Smooth muscle cell (in vitro differentiated cells): ENCODE data around the gene KRTAP12-2. TPM values are rescaled to one million over a fixed set of nuclear protein-coding genes. Genes with fewer than 3 reads are reported as not detected.

Experiments
- DNase-seq: peaks from one replicate; lab custom pipeline; 2025; ENCODE audit not compliant: unreplicated experiment; lab: John Stamatoyannopoulos, UW
- H2AFZ ChIP-seq: fragments of 200-600 bp; sonication (generic); 2 replicates; pipeline ENCODE4 v1.6.0; 2016; ENCODE audit warnings: antibody characterized with exemption, low read depth, mild to moderate bottlenecking
- H3F3A ChIP-seq: fragments of 200-600 bp; sonication (generic); 2 replicates; pipeline ENCODE4 v1.6.0; 2017; ENCODE audit warnings: antibody characterized with exemption, low read depth
- H3K27ac ChIP-seq: fragments of 200-600 bp; sonication (generic); 2 replicates; pipeline ENCODE4 v1.5.1; 2016; ENCODE audit warnings: low read depth, mild to moderate bottlenecking
- H3K27me3 ChIP-seq: fragments of 200-600 bp; sonication (generic); 2 replicates; pipeline ENCODE4 v1.6.1; 2016; ENCODE audit warnings: low read depth, mild to moderate bottlenecking
- H3K36me3 ChIP-seq: fragments of 200-600 bp; sonication (generic); 2 replicates; pipeline ENCODE4 v1.5.1; 2016; ENCODE audit warnings: low read depth
- H3K4me1 ChIP-seq: fragments of 200-600 bp; sonication (generic); 2 replicates; pipeline ENCODE4 v1.5.1; 2016; ENCODE audit warnings: low read depth
- H3K4me2 ChIP-seq: fragments of 200-600 bp; sonication (generic); 2 replicates; pipeline ENCODE4 v1.6.0; 2016; ENCODE audit warnings: mild to moderate bottlenecking
- H3K4me3 ChIP-seq: fragments of 200-600 bp; sonication (generic); 2 replicates; pipeline ENCODE4 v1.5.1; 2016; ENCODE audit warnings: mild to moderate bottlenecking
- H3K79me2 ChIP-seq: fragments of 200-600 bp; sonication (generic); 2 replicates; pipeline ENCODE4 v1.6.0; 2016; ENCODE audit warnings: low read depth, mild to moderate bottlenecking
- H3K9ac ChIP-seq: fragments of 200-600 bp; sonication (generic); 2 replicates; pipeline ENCODE4 v1.6.0; 2016; ENCODE audit warnings: low read depth
- H3K9me3 ChIP-seq: fragments of 200-600 bp; sonication (generic); replicated peaks from 2 replicates; pipeline ENCODE4 v1.5.1; 2016; ENCODE audit warnings: low read depth
- H4K20me1 ChIP-seq: fragments of 200-600 bp; sonication (generic); 2 replicates; pipeline ENCODE4 v1.6.0; 2016; ENCODE audit warnings: low read depth
- WGBS: methylation state at CpG from one replicate; pipeline ENCODE4 v1.1.7; 2016; ENCODE audit warnings: low lambda C conversion rate; 5-methylcytosine and 5-hydroxymethylcytosine counted together
- polyA plus RNA-seq: library from polyadenylated mRNA; unstranded; fragments of >200 nt; fragmentation: Nextera tagmentation; extraction: Ambion mirVana; gene quantifications from 2 replicates; pipeline ENCODE4 v1.2.1, GENCODE V29; 2016
- total RNA-seq: library from RNA; depleted of rRNA; stranded (reverse); fragments of >200 nt; gene quantifications from 2 replicates; pipeline ENCODE4 v1.2.3, GENCODE V29; 2014
- TF ChIP-seq, protein P1 (sequence below): fragments of 200-600 bp; sonication (generic); IDR thresholded peaks from 2 replicates; pipeline ENCODE4 v1.5.1; 2017; ENCODE audit warnings: borderline replicate concordance, mild to moderate bottlenecking, antibody characterized with exemption; ENCODE audit not compliant: insufficient read depth, poor library complexity, severe bottlenecking

Gene KRTAP12-2
- total and polyA plus RNA-seq, 2 experiments from 2014 or later, result not detected

DNA sequence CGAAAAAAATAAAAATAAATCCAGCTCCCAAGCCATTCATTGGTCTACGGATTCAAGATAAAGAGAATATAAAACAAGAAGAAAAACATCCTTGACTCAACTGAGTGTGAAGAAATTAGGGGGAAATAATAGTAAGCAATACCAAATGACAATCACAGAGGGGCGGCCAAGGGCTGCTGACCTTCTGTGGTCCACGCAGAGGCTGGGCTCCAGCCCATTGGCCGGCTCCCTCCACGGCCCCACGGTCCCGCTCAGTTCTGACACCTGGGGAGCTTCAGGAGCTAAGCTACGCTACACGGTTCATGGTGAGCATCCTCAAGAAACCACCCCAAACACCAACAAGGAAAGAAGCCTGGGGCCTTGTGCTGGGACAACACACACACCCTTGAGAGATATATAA lies 29.8 kb upstream of the KRTAP12-2 start:
- H3K9ac ChIP-seq, result no peak overlapping the region
- no peaks in the 10 kb centered on the region for H3K27me3 ChIP-seq
- peaks cover 14% of the 10 kb centered on the region for H3K4me1 ChIP-seq
- no peak overlapping the region for H3K27ac ChIP-seq
- H2AFZ ChIP-seq, result no peak overlapping the region
- H3K36me3 ChIP-seq, result no peaks in the 10 kb centered on the region
- TF ChIP-seq, protein P1, sequence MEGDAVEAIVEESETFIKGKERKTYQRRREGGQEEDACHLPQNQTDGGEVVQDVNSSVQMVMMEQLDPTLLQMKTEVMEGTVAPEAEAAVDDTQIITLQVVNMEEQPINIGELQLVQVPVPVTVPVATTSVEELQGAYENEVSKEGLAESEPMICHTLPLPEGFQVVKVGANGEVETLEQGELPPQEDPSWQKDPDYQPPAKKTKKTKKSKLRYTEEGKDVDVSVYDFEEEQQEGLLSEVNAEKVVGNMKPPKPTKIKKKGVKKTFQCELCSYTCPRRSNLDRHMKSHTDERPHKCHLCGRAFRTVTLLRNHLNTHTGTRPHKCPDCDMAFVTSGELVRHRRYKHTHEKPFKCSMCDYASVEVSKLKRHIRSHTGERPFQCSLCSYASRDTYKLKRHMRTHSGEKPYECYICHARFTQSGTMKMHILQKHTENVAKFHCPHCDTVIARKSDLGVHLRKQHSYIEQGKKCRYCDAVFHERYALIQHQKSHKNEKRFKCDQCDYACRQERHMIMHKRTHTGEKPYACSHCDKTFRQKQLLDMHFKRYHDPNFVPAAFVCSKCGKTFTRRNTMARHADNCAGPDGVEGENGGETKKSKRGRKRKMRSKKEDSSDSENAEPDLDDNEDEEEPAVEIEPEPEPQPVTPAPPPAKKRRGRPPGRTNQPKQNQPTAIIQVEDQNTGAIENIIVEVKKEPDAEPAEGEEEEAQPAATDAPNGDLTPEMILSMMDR, result no peak
- no peaks in the 10 kb centered on the region for H3K9me3 ChIP-seq
- H3F3A ChIP-seq, result peaks cover 12% of the 10 kb centered on the region
- 84% methylated on average over 10 of the region's 10 CpGs for WGBS
- no peaks in the 10 kb centered on the region for H4K20me1 ChIP-seq
- no peak for DNase-seq
- no peak overlapping the region for H3K4me2 ChIP-seq
- no peaks in the 10 kb centered on the region for H3K79me2 ChIP-seq
- no peak overlapping the region for H3K4me3 ChIP-seq

- H3K27ac ChIP-seq, result no peak overlapping the region
- no peak overlapping the region for H3K4me3 ChIP-seq
- H4K20me1 ChIP-seq, result no peaks in the 10 kb centered on the region
- 81% methylated on average over 8 of the region's 8 CpGs for WGBS
- H3K27me3 ChIP-seq, result no peaks in the 10 kb centered on the region
- H3K9me3 ChIP-seq, result no peaks in the 10 kb centered on the region
- no peak for DNase-seq
- H3F3A ChIP-seq, result peaks cover 15% of the 10 kb centered on the region
- H2AFZ ChIP-seq, result no peak overlapping the region
- no peak overlapping the region for H3K9ac ChIP-seq
- peaks cover 14% of the 10 kb centered on the region for H3K4me1 ChIP-seq
- H3K4me2 ChIP-seq, result no peak overlapping the region
- H3K79me2 ChIP-seq, result no peaks in the 10 kb centered on the region
- TF ChIP-seq, protein P1, result no peak
- H3K36me3 ChIP-seq, result no peaks in the 10 kb centered on the region
Observed at GRCh38 chr21:44695641-44696040, 28.9 kb upstream of the KRTAP12-2 start.

DNA sequence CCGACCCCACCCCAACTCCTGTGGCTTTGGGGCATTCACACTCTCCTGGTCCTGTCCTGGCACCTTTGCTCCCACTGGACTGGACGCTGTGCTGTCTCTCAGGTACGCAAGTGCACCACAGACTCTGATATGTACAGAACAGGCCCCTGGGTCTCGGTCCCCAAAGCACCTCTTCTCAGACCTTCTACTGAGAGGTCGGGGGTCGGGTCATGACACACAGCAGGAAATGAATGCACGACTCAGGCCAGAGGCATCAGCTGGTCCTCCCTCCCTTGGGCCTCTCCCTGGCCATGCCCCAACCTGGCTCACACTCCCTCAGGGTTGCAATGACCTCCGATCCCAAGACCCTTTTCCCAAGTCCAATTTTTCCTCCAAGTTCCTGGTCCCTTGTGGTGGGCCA lies 28.5 kb upstream of the KRTAP12-2 start:
- 86% methylated on average over 8 of the region's 8 CpGs for WGBS
- TF ChIP-seq, protein P1, result no peak
- Histone ChIP-seq H3K9ac (no peak overlapping the region), H3K9me3 (no peaks in the 10 kb centered on the region), H3K27ac (no peak overlapping the region), H3K4me1 (peaks cover 14% of the 10 kb centered on the region), H3K4me3 (no peak overlapping the region), H3F3A (peaks cover 15% of the 10 kb centered on the region), H4K20me1 (no peaks in the 10 kb centered on the region), H2AFZ (no peak overlapping the region), H3K27me3 (no peaks in the 10 kb centered on the region), H3K4me2 (no peak overlapping the region), H3K79me2 (no peaks in the 10 kb centered on the region), H3K36me3 (no peaks in the 10 kb centered on the region)
- no peak for DNase-seq

- WGBS, result 87% methylated on average over 11 of the region's 11 CpGs
- Histone ChIP-seq H3K27ac (no peak overlapping the region), H3K9me3 (no peaks in the 10 kb centered on the region), H4K20me1 (no peaks in the 10 kb centered on the region), H3K4me1 (peaks cover 14% of the 10 kb centered on the region), H3K4me2 (no peak overlapping the region), H3F3A (peaks cover 15% of the 10 kb centered on the region), H2AFZ (no peak overlapping the region), H3K79me2 (no peaks in the 10 kb centered on the region), H3K4me3 (no peak overlapping the region), H3K9ac (no peak overlapping the region), H3K36me3 (no peaks in the 10 kb centered on the region), H3K27me3 (no peaks in the 10 kb centered on the region)
- TF ChIP-seq, protein P1, result no peak
- DNase-seq, result no peak
Observed at GRCh38 chr21:44694776-44695175, 28.0 kb upstream of the KRTAP12-2 start.
